ENCODE measurements around the gene ULK2. TPM values are rescaled to one million over a fixed set of nuclear protein-coding genes. Genes with fewer than 3 reads are reported as not detected.

The ULK2 gene
- total and polyA plus RNA-seq, 2 donors (not counting 1 experiment from before 2014, with no cell fraction given), result 2.0 to 2.9 TPM

- peaks cover 6 to 9% of the 10 kb centered on the region in 2 donors for H3K4me1 ChIP-seq (ENCODE audit: control insufficient read depth in 2 of 2, insufficient read depth in 2 of 2, low read length in 2 of 2)
- 96% methylated on average over 28 of the region's 34 CpGs for WGBS (ENCODE audit: insufficient coverage)
- no peak for ATAC-seq (ENCODE audit: low read depth)
- peaks cover 0 to 5% (median 0%) of the 10 kb centered on the region in 3 donors for H3K9me3 ChIP-seq (ENCODE audit: control extremely low read depth in 1 of 3, control insufficient read depth in 2 of 3, insufficient read depth in 1 of 3, low read length in 2 of 3)
- H2AFZ ChIP-seq (ENCODE audit: insufficient read depth, low read depth, low read length, poor library complexity, severe bottlenecking), result no peak overlapping the region
- H3K27me3 ChIP-seq (replicated peaks in 1 of 4; ENCODE audit: control extremely low read depth in 1 of 4, control insufficient read depth in 3 of 4, insufficient read depth in 4 of 4, low read length in 3 of 4), result peaks cover 0 to 12% (median 2%) of the 10 kb centered on the region in 4 experiments
- H4K20me1 ChIP-seq (ENCODE audit: control insufficient read depth, insufficient read depth, low read length, poor library complexity, severe bottlenecking), result no peaks in the 10 kb centered on the region
- TF ChIP-seq, protein P1, sequence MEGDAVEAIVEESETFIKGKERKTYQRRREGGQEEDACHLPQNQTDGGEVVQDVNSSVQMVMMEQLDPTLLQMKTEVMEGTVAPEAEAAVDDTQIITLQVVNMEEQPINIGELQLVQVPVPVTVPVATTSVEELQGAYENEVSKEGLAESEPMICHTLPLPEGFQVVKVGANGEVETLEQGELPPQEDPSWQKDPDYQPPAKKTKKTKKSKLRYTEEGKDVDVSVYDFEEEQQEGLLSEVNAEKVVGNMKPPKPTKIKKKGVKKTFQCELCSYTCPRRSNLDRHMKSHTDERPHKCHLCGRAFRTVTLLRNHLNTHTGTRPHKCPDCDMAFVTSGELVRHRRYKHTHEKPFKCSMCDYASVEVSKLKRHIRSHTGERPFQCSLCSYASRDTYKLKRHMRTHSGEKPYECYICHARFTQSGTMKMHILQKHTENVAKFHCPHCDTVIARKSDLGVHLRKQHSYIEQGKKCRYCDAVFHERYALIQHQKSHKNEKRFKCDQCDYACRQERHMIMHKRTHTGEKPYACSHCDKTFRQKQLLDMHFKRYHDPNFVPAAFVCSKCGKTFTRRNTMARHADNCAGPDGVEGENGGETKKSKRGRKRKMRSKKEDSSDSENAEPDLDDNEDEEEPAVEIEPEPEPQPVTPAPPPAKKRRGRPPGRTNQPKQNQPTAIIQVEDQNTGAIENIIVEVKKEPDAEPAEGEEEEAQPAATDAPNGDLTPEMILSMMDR (IDR thresholded peaks at IDR 0.05), result no peak
- no peak for TF ChIP-seq EZH2 (IDR thresholded peaks at IDR 0.05; ENCODE audit: borderline replicate concordance, insufficient read depth, low read depth, low read length, poor library complexity, severe bottlenecking)
- POLR2A ChIA-PET, result no interaction called here
- no peak for DNase-seq
- no peak overlapping the region for H3K27ac ChIP-seq (ENCODE audit: low read length in 2 of 2)
- no peak overlapping the region for H3K27ac Mint-ChIP-seq
- H3K36me3 ChIP-seq (replicated peaks in 1 of 2; ENCODE audit: control extremely low read depth in 1 of 2, control insufficient read depth in 1 of 2, extremely low read depth in 1 of 2, insufficient read depth in 2 of 2, low read length in 1 of 2), result no peaks in the 10 kb centered on the region
- peaks cover 6% of the 10 kb centered on the region for H3K4me1 Mint-ChIP-seq
- H3K27me3 Mint-ChIP-seq, result peaks cover 5% of the 10 kb centered on the region
- H3K9me3 Mint-ChIP-seq (ENCODE audit: insufficient read depth), result no peaks in the 10 kb centered on the region
- intact Hi-C loops (cut with micrococcal nuclease), result no loop called here
- CTCF ChIA-PET, result interaction anchor here (1.4 to 4.4 kb wide), 3 partner anchors 14 to 42 kb away, joined by 3 to 37 read pairs (median 3); no protein-coding TSS in a partner anchor
- no peaks in the 10 kb centered on the region for H3K79me2 ChIP-seq (ENCODE audit: control insufficient read depth, insufficient read depth, low read length)
- H3K4me3 ChIP-seq (ENCODE audit: control extremely low read depth in 1 of 5, extremely low read depth in 1 of 5, insufficient read depth in 1 of 5, low read depth in 2 of 5, low read length in 4 of 5), result no peak overlapping the region
- no peak overlapping the region for H3K4me2 ChIP-seq (replicated peaks; ENCODE audit: low read depth, low read length, poor library complexity, severe bottlenecking)
- peak overlapping the region; percentile 81 for H3K4me3 Mint-ChIP-seq
- no peak overlapping the region for H3K9ac ChIP-seq (ENCODE audit: low read length)
Observed at GRCh38 chr17:19743101-19744100, 124.3 kb downstream of the ULK2 start.

DNA sequence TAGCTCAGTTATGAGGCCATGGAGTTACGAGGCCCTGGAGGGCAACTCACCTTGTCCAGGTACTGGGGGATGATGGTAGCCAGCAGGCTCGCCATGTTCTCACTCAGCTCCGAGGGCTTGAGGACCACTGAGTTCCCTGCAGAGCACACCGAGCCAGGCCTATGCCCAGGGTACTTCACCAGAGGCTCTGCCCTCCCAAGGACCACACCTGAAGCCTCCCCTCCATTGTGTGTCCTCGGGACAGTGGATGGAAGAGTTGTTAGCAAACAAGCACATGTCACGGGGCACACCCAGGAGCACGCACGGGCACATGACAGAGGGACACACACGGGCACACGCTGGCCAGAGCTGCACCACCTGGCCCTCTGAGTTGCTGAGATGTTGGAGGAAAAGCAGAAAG is 125.2 kb downstream of the ULK2 start:
- Histone ChIP-seq H3K36me3 (replicated peaks in 1 of 2; ENCODE audit: control extremely low read depth in 1 of 2, control insufficient read depth in 1 of 2, extremely low read depth in 1 of 2, insufficient read depth in 2 of 2, low read length in 1 of 2) (no peaks in the 10 kb centered on the region), H4K20me1 (ENCODE audit: control insufficient read depth, insufficient read depth, low read length, poor library complexity, severe bottlenecking) (no peaks in the 10 kb centered on the region), H3K4me3 (ENCODE audit: control extremely low read depth in 1 of 5, extremely low read depth in 1 of 5, insufficient read depth in 1 of 5, low read depth in 2 of 5, low read length in 4 of 5) (no peak overlapping the region), H3K9me3 (ENCODE audit: control extremely low read depth in 1 of 3, control insufficient read depth in 2 of 3, insufficient read depth in 1 of 3, low read length in 2 of 3) (peaks cover 0 to 5% (median 0%) of the 10 kb centered on the region in 3 donors), H3K4me1 (ENCODE audit: control insufficient read depth in 2 of 2, insufficient read depth in 2 of 2, low read length in 2 of 2) (peaks cover 6 to 9% of the 10 kb centered on the region in 2 donors), H3K79me2 (ENCODE audit: control insufficient read depth, insufficient read depth, low read length) (no peaks in the 10 kb centered on the region), H3K9ac (ENCODE audit: low read length) (no peak overlapping the region), H2AFZ (ENCODE audit: insufficient read depth, low read depth, low read length, poor library complexity, severe bottlenecking) (no peak overlapping the region), H3K27me3 (replicated peaks in 1 of 4; ENCODE audit: control extremely low read depth in 1 of 4, control insufficient read depth in 3 of 4, insufficient read depth in 4 of 4, low read length in 3 of 4) (peaks cover 0 to 9% (median 2%) of the 10 kb centered on the region in 4 experiments), H3K27ac (ENCODE audit: low read length in 2 of 2) (no peak overlapping the region), H3K4me2 (replicated peaks; ENCODE audit: low read depth, low read length, poor library complexity, severe bottlenecking) (no peak overlapping the region)
- no peak overlapping the region for H3K4me3 Mint-ChIP-seq
- POLR2A ChIA-PET, result no interaction called here
- no peak for TF ChIP-seq EZH2 (IDR thresholded peaks at IDR 0.05; ENCODE audit: borderline replicate concordance, insufficient read depth, low read depth, low read length, poor library complexity, severe bottlenecking)
- no peaks in the 10 kb centered on the region for H3K9me3 Mint-ChIP-seq (ENCODE audit: insufficient read depth)
- H3K4me1 Mint-ChIP-seq, result peaks cover 6% of the 10 kb centered on the region
- H3K27ac Mint-ChIP-seq, result no peak overlapping the region
- ATAC-seq (ENCODE audit: low read depth) (no peak), DNase-seq (no peak)
- CTCF ChIA-PET, result interaction anchor here (0.9 to 4.4 kb wide), 2 partner anchors 8 to 20 kb away, joined by 3 to 37 read pairs; no protein-coding TSS in a partner anchor
- intact Hi-C loops (cut with micrococcal nuclease), result no loop called here
- WGBS (ENCODE audit: insufficient coverage), result 97% methylated on average over 9 of the region's 10 CpGs
- H3K27me3 Mint-ChIP-seq, result no peaks in the 10 kb centered on the region

Measured in B cell (primary cell).